Hindlimb muscle (tissue), 1 donor: ENCODE results near the gene ZNF326. TPM values are rescaled to one million over a fixed set of nuclear protein-coding genes. Genes with fewer than 3 reads are reported as not detected.

Source experiments
- polyA plus RNA-seq: library from polyadenylated mRNA; unstranded; fragments of 120-200 nt; gene quantifications from one replicate; pipeline ENCODE4 v1.2.1, GENCODE V29; 2013; ENCODE audit not compliant: insufficient read length

Gene ZNF326
- polyA plus RNA-seq, 1 donor = 23.9 TPM

Other genes starting within 250 kb of the ZNF326 start
- 7.5 TPM for gene LRRC8D, start 174.1 kb upstream of the ZNF326 start, polyA plus RNA-seq